AG08396 (cell line): ENCODE measurements around the gene HELT.
"Not testable (repeated sequence)": the region's sequence is repeated elsewhere in the genome, so short reads cannot be mapped to it uniquely, and the experiment has no call there.

Source experiments
- DNase-seq: peaks from one replicate; pipeline ENCODE4 v3.0.0; 2012; ENCODE audit warnings: low spot score, mixed read lengths

The HELT gene

GRCh38 chr4:185036019-185036418 lies 17.7 kb downstream of the HELT start:
- no peak for DNase-seq

GRCh38 chr4:185036842-185037241 lies 18.6 kb downstream of the HELT start:
- no peak for DNase-seq

- DNase-seq = peak; percentile 80
Observed at GRCh38 chr4:185039508-185040273, 21.4 kb downstream of the HELT start.

- DNase-seq = no peak
Observed at GRCh38 chr4:185040523-185040922, 22.2 kb downstream of the HELT start.

- DNase-seq = not testable (repeated sequence)
Observed at GRCh38 chr4:185050286-185050685, 32.0 kb downstream of the HELT start.

GRCh38 chr4:185051283-185051682 lies 33.0 kb downstream of the HELT start:
- not testable (repeated sequence) for DNase-seq

- no peak for DNase-seq
Observed at GRCh38 chr4:185053746-185054145, 35.5 kb downstream of the HELT start.

- no peak for DNase-seq
Observed at GRCh38 chr4:185054272-185054671, 36.0 kb downstream of the HELT start.

GRCh38 chr4:185054886-185055285 lies 36.6 kb downstream of the HELT start:
- no peak for DNase-seq

GRCh38 chr4:185061610-185062009 lies 43.3 kb downstream of the HELT start:
- no peak for DNase-seq

GRCh38 chr4:185062606-185063005 lies 44.3 kb downstream of the HELT start:
- DNase-seq = no peak

GRCh38 chr4:185066179-185066578 lies 47.9 kb downstream of the HELT start:
- no peak for DNase-seq

GRCh38 chr4:185068837-185069236 lies 50.5 kb downstream of the HELT start:
- no peak for DNase-seq
